Measurements from ENCODE around the gene RERE.
"Not testable (repeated sequence)": the region's sequence is repeated elsewhere in the genome, so short reads cannot be mapped to it uniquely, and the experiment has no call there.

RERE gene

GRCh38 chr1:8533907-8534306 lies 283.5 kb downstream of the RERE start:
- no peak for DNase-seq

GRCh38 chr1:8533124-8533523 lies 284.3 kb downstream of the RERE start:
- DNase-seq, result no peak

GRCh38 chr1:8529901-8530300 lies 287.5 kb downstream of the RERE start:
- DNase-seq, result no peak

- DNase-seq, result no peak
Measured at GRCh38 chr1:8527941-8528340, 289.5 kb downstream of the RERE start.

- DNase-seq, result peak; percentile 85
Measured at GRCh38 chr1:8525558-8526275, 291.7 kb downstream of the RERE start.

GRCh38 chr1:8525216-8525557 lies 292.3 kb downstream of the RERE start:
- DNase-seq, result no peak

GRCh38 chr1:8524627-8525157 lies 292.7 kb downstream of the RERE start:
- no peak for DNase-seq

GRCh38 chr1:8523666-8524206 lies 293.7 kb downstream of the RERE start:
- DNase-seq, result no peak

GRCh38 chr1:8520483-8520966 lies 296.9 kb downstream of the RERE start:
- DNase-seq, result no peak

- DNase-seq, result no peak
Measured at GRCh38 chr1:8519167-8519566, 298.3 kb downstream of the RERE start.

- no peak for DNase-seq
Measured at GRCh38 chr1:8518490-8518801, 299.0 kb downstream of the RERE start.

- DNase-seq, result no peak
Measured at GRCh38 chr1:8517661-8518489, 299.6 kb downstream of the RERE start.

GRCh38 chr1:8516793-8517556 lies 300.5 kb downstream of the RERE start:
- no peak for DNase-seq

GRCh38 chr1:8516278-8516777 lies 301.1 kb downstream of the RERE start:
- DNase-seq, result no peak

- no peak for DNase-seq
Measured at GRCh38 chr1:8512504-8512903, 304.9 kb downstream of the RERE start.

- DNase-seq, result no peak
Measured at GRCh38 chr1:8510041-8510823, 307.2 kb downstream of the RERE start.

GRCh38 chr1:8509579-8509978 lies 307.9 kb downstream of the RERE start:
- no peak for DNase-seq

GRCh38 chr1:8506995-8507615 lies 310.3 kb downstream of the RERE start:
- no peak for DNase-seq

- DNase-seq, result no peak
Measured at GRCh38 chr1:8506456-8506855, 311.0 kb downstream of the RERE start.

- no peak for DNase-seq
Measured at GRCh38 chr1:8503842-8504241, 313.6 kb downstream of the RERE start.

- DNase-seq, result not testable (repeated sequence)
Measured at GRCh38 chr1:8502949-8503348, 314.5 kb downstream of the RERE start.
